ENCODE results near the gene FLYWCH1. TPM values are rescaled to one million over a fixed set of nuclear protein-coding genes. Genes with fewer than 3 reads are reported as not detected.
A peak's percentile ranks its signal among the peaks of the same experiment; 100 is the strongest.

The FLYWCH1 gene
- total RNA-seq, 1 experiment from 2014 or later, result 12.5 TPM

DNA sequence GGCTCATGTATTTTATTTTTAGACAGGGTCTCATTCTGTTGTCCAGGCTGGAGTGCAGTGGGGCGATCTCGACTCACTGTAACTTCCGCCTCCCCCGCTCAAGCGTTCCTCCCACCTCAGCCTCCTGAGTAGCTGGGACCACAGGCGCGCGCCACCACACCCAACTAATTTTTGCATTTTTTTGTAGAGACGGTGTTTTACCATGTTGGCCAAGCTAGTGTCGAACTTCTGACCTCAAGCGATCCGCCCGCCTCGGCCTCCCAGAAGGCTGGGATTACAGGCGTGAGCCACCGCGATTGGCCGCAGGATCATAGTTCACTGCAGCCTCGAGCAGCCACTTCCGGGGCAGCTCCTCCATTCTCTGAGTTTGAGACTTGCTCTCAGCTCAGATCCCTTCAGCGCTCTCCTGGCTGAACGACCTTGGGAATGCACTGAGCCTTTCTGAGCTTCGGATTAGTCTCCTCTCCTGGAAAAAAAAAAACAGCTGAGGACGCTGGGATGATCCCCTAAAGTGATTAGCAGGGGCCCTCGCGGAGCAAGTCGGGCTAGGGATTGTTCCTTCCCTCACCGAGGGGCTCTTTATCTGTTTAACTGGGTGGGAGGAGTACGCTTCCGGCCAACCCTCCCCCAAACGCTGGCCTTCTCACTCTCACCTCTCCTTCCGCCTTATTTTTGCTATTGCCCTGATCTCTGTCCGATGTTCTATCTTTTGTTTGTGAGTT is 69.6 kb downstream of the FLYWCH1 start:
- H3K27me3 ChIP-seq (ENCODE audit: insufficient read depth, low read length), result no peaks in the 10 kb centered on the region
- H2BK5ac ChIP-seq (ENCODE audit: insufficient read length, low read length), result no peak overlapping the region
- H4K8ac ChIP-seq (replicated peaks; ENCODE audit: insufficient read length, low read depth, low read length), result no peak overlapping the region
- H3K4me1 Mint-ChIP-seq, result peaks cover 26 to 31% of the 10 kb centered on the region in 2 experiments
- H3K56ac ChIP-seq (ENCODE audit: insufficient read length, low read depth, low read length), result no peak overlapping the region
- no peak overlapping the region for H2BK120ac ChIP-seq (ENCODE audit: low read depth, low read length, poor library complexity, severe bottlenecking)
- no peaks in the 10 kb centered on the region for H3K9me3 ChIP-seq (ENCODE audit: control insufficient read depth, low read depth, low read length)
- peaks cover 9% of the 10 kb centered on the region for H3K23me2 ChIP-seq (ENCODE audit: insufficient read length, low read depth, low read length, poor library complexity, severe bottlenecking)
- H3K4ac ChIP-seq (ENCODE audit: low read depth, low read length), result no peak overlapping the region
- peak overlapping the region; percentile 90 to 99 (median 91) for H3K27ac Mint-ChIP-seq
- H3K23ac ChIP-seq (ENCODE audit: insufficient read length, low read depth, low read length), result no peak overlapping the region
- H3K4me1 ChIP-seq (ENCODE audit: insufficient read depth, low read length), result no peaks in the 10 kb centered on the region
- H2AFZ ChIP-seq (ENCODE audit: low read length), result no peak overlapping the region
- no CpG with 5 or more reads among the region's 33 CpGs for WGBS (ENCODE audit: extremely low coverage, insufficient read length, low lambda C conversion rate)
- peak overlapping the region; percentile 28 for H3K4me2 ChIP-seq (ENCODE audit: insufficient read depth, insufficient read length, low read length)
- peak overlapping the region; percentile 87 to 90 for H3K4me3 Mint-ChIP-seq
- H3K27ac ChIP-seq (ENCODE audit: insufficient read length, low read depth, low read length), result no peak overlapping the region
- H3T11ph ChIP-seq (ENCODE audit: low read length), result no peak overlapping the region
- TF ChIP-seq CTCF (conservative IDR thresholded peaks at IDR 0.05), result no peak
- H2BK20ac ChIP-seq (ENCODE audit: low read depth, low read length, poor library complexity, severe bottlenecking), result no peak overlapping the region
- DNase-seq, result peak; percentile 75
- no peaks in the 10 kb centered on the region for H3K79me1 ChIP-seq (ENCODE audit: insufficient read depth, low read depth, low read length, poor library complexity, severe bottlenecking)
- no peak overlapping the region for H2BK12ac ChIP-seq (ENCODE audit: insufficient read length, low read depth, low read length)
- no peak overlapping the region for H3K14ac ChIP-seq (ENCODE audit: insufficient read depth, low read length)
- no peaks in the 10 kb centered on the region; the same call in 1 of the 2 replicates for H3K79me2 ChIP-seq (ENCODE audit: insufficient read depth, low read length)
- H4K91ac ChIP-seq (ENCODE audit: insufficient read length, low read depth, low read length), result no peak overlapping the region
- no peak overlapping the region for H3K18ac ChIP-seq (ENCODE audit: insufficient read length, low read depth, low read length)
- H3K36me3 Mint-ChIP-seq (ENCODE audit: insufficient read depth in 1 of 3, low read depth in 3 of 3), result peaks cover 7 to 20% (median 15%) of the 10 kb centered on the region in 3 experiments; a peak in 6 of 7 replicates
- no peak overlapping the region for H2BK15ac ChIP-seq (ENCODE audit: low read depth, low read length)
- H2AK5ac ChIP-seq (ENCODE audit: insufficient read length, low read length), result no peak overlapping the region
- H3K27me3 Mint-ChIP-seq (ENCODE audit: low read depth), result peaks cover 6% of the 10 kb centered on the region
- H4K5ac ChIP-seq (ENCODE audit: insufficient read length, low read depth, low read length), result no peak overlapping the region
- no peaks in the 10 kb centered on the region for H3K9me3 Mint-ChIP-seq
- no peak overlapping the region for H3K9ac ChIP-seq (ENCODE audit: extremely low read depth, insufficient read length, low read length)
- no peaks in the 10 kb centered on the region for H4K20me1 ChIP-seq (ENCODE audit: control insufficient read depth, insufficient read depth, insufficient read length)

Measured in H9 (cell line).